DMS53 treated with DMSO at 0.1 percent for 48 hours (cell line): ENCODE data around the gene S100A6.
"Not testable (repeated sequence)": the region's sequence is repeated elsewhere in the genome, so short reads cannot be mapped to it uniquely, and the experiment has no call there.

ENCODE experiments used
- DNase-seq: peaks from one replicate; lab custom pipeline; 2025; ENCODE audit not compliant: unreplicated experiment; lab: John Stamatoyannopoulos, UW

Gene S100A6

GRCh38 chr1:153563991-153564390 is 28.2 kb upstream of the S100A6 start:
- no peak for DNase-seq

GRCh38 chr1:153563483-153563901 is 27.7 kb upstream of the S100A6 start:
- DNase-seq: no peak

- not testable (repeated sequence) for DNase-seq
Observed at GRCh38 chr1:153562021-153562420, 26.2 kb upstream of the S100A6 start.

GRCh38 chr1:153561466-153561985 is 25.7 kb upstream of the S100A6 start:
- DNase-seq: no peak

- DNase-seq: no peak
Observed at GRCh38 chr1:153560771-153561465, 25.1 kb upstream of the S100A6 start.

- no peak for DNase-seq
Observed at GRCh38 chr1:153560241-153560640, 24.4 kb upstream of the S100A6 start.

GRCh38 chr1:153557877-153558276 is 22.1 kb upstream of the S100A6 start:
- no peak for DNase-seq

GRCh38 chr1:153556348-153556747 is 20.6 kb upstream of the S100A6 start:
- no peak for DNase-seq

- no peak for DNase-seq
Observed at GRCh38 chr1:153553830-153554541, 18.2 kb upstream of the S100A6 start.

GRCh38 chr1:153553096-153553495 is 17.3 kb upstream of the S100A6 start:
- DNase-seq: no peak

- no peak for DNase-seq
Observed at GRCh38 chr1:153552335-153552734, 16.5 kb upstream of the S100A6 start.

- DNase-seq: no peak
Observed at GRCh38 chr1:153550827-153551500, 15.2 kb upstream of the S100A6 start.

GRCh38 chr1:153550398-153550758 is 14.6 kb upstream of the S100A6 start:
- DNase-seq: no peak

- no peak for DNase-seq
Observed at GRCh38 chr1:153549741-153550397, 14.1 kb upstream of the S100A6 start.

- no peak for DNase-seq
Observed at GRCh38 chr1:153548722-153549688, 13.2 kb upstream of the S100A6 start, which contains the start of gene S100A3. S100A3 (minus strand) TSS chr1:153549258; CDS start chr1:153548485, 773 bp downstream.

GRCh38 chr1:153547560-153548551 is 12.1 kb upstream of the S100A6 start:
- DNase-seq: no peak

- DNase-seq: no peak
Observed at GRCh38 chr1:153546796-153547559, 11.2 kb upstream of the S100A6 start.

- no peak for DNase-seq
Observed at GRCh38 chr1:153546371-153546770, 10.6 kb upstream of the S100A6 start.
